Neural cell (in vitro differentiated cells): Measurements from ENCODE around the gene POLE.

Source experiments
- EZH2 ChIP-seq: fragments of 200-600, 300-800 bp; shearing (Covaris generic), sonication (generic); IDR thresholded peaks from 2 replicates; pipeline ENCODE4 v1.6.1; 2014; ENCODE audit warnings: antibody characterized with exemption, low read length, borderline replicate concordance, mild to moderate bottlenecking; ENCODE audit not compliant: insufficient read depth, poor library complexity, severe bottlenecking
- POLR2AphosphoS5 ChIP-seq: IDR thresholded peaks from 2 replicates; pipeline ENCODE4 v1.6.1; 2012
- TF ChIP-seq, protein P1 (sequence below): fragments of 450-650 bp; IDR thresholded peaks from 2 replicates; pipeline ENCODE4 v1.5.1; 2014; ENCODE audit warnings: antibody characterized with exemption, mild to moderate bottlenecking, moderate library complexity; ENCODE audit not compliant: poor library complexity, severe bottlenecking

DNA sequence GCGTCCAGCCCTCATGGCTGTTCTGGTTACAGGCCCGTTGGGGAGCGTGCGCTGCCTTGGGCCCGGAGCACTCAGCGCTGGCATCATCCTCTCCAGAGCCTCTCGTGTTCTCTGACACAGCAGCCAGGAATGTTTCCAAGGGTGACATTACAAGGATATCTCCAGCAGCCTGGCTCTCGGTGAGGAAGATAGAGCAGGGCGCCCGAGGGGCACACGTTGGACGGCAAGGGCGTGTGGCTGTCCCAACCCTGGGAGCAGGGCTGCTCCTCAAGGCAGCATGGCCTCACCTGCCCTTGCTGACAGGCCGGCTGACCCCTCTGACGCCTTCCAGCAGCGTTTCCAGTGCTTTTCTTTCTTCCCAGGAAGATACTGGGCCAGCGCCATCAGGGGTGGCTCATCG lies 91.1 kb downstream of the POLE start:
- TF ChIP-seq EZH2 (no peak), POLR2AphosphoS5 (no peak)
- TF ChIP-seq, protein P1, sequence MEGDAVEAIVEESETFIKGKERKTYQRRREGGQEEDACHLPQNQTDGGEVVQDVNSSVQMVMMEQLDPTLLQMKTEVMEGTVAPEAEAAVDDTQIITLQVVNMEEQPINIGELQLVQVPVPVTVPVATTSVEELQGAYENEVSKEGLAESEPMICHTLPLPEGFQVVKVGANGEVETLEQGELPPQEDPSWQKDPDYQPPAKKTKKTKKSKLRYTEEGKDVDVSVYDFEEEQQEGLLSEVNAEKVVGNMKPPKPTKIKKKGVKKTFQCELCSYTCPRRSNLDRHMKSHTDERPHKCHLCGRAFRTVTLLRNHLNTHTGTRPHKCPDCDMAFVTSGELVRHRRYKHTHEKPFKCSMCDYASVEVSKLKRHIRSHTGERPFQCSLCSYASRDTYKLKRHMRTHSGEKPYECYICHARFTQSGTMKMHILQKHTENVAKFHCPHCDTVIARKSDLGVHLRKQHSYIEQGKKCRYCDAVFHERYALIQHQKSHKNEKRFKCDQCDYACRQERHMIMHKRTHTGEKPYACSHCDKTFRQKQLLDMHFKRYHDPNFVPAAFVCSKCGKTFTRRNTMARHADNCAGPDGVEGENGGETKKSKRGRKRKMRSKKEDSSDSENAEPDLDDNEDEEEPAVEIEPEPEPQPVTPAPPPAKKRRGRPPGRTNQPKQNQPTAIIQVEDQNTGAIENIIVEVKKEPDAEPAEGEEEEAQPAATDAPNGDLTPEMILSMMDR, result no peak
